Adrenal gland (tissue), 12 donors: ENCODE results near the gene SLC35A5. TPM values are rescaled to one million over a fixed set of nuclear protein-coding genes. Genes with fewer than 3 reads are reported as not detected.

Experiments used
- DNase-seq, 7 donors: peaks; one replicate each; pipeline ENCODE4 v3.0.0-alpha.2; 2019 to 2020
- H3K27ac ChIP-seq, 5 donors: fragments of 200-600 bp; sonication (generic) in 4 of 5; 1 replicate in 3 of 5; 2 replicates in 2 of 5; pipeline versions ENCODE4 v1.5.1 to v1.8.0; 2016 to 2020; ENCODE audit warnings: mild to moderate bottlenecking in 1 of 5
- H3K27me3 ChIP-seq: fragments of 200-600 bp; 2 replicates; pipeline ENCODE4 v1.8.0; 2021
- H3K36me3 ChIP-seq, 2 donors: fragments of 200-600 bp; replicated peaks in 1 of 2; 1 replicate in 1 of 2; 2 replicates in 1 of 2; pipeline versions ENCODE4 v1.5.1 to v1.8.0; 2018 to 2022
- H3K4me1 ChIP-seq, 2 donors: fragments of 200-600 bp; replicated peaks in 1 of 2; 1 replicate in 1 of 2; 2 replicates in 1 of 2; pipeline versions ENCODE4 v1.5.1 to v1.8.0; 2018 to 2021
- H3K4me3 ChIP-seq, 4 donors: fragments of 200-600 bp; sonication (generic) in 3 of 4; one replicate each; pipeline ENCODE4 v1.5.1; 2016 to 2018
- H3K9me3 ChIP-seq, 3 donors: fragments of 200-600 bp; sonication (generic) in 1 of 3; replicated peaks in 1 of 3; 1 replicate in 2 of 3; 2 replicates in 1 of 3; pipeline versions ENCODE4 v1.5.1 to v1.8.0; 2016 to 2021
- POLR2A ChIP-seq, 2 donors: fragments of 450-650 bp; IDR thresholded peaks; one replicate each; pipeline ENCODE4 v1.6.1; 2017; ENCODE audit warnings: antibody characterized with exemption in 2 of 2, mild to moderate bottlenecking in 2 of 2, moderate library complexity in 1 of 2
- WGBS, 4 donors: extraction: QIAGEN DNeasy Blood & Tissue Kit in 2 of 4; methylation state at CpG; one replicate each; pipeline versions ENCODE4 v1.1.5 to v1.1.7; 2013 to 2017; 5-methylcytosine and 5-hydroxymethylcytosine counted together
- intact Hi-C, 2 donors: fragments of 100-400 bp; cut with DNase I; formaldehyde crosslinking; loops; one replicate each; pipeline versions ENCODE4 v1.14.1 to v1.15.0; 2022 to 2023
- polyA plus RNA-seq, 3 donors: library from polyadenylated mRNA; stranded (reverse); fragments of 200-250 nt in 2 of 3; fragments of 350-450 nt in 1 of 3; fragmentation: Illumina TruSeq in 1 of 3; extraction: RNeasy Lipid Tissue Mini Kit (QIAGEN cat#74804) in 1 of 3; gene quantifications; one replicate each; pipeline ENCODE4 v1.2.3, GENCODE V29; 2013 to 2014
- total RNA-seq, 9 donors: library from RNA; depleted of rRNA in 4 of 9; stranded (reverse); fragments of >200 nt in 4 of 9; fragments of 120-200 nt in 1 of 9; fragmentation: NEBNext Ultra II Directional in 1 of 9; extraction: Animal tissue kit (Norgen Biotek cat#: 25700) in 1 of 9; gene quantifications; one replicate each; pipeline versions ENCODE4 v1.1.0 to v1.2.4, GENCODE V29; 2013 to 2023
- TF ChIP-seq, protein P1 (sequence below), 6 experiments: fragments of 450-650 bp in 4 of 6; fragments of 200-600 bp in 2 of 6; sonication (generic) in 1 of 6; IDR thresholded peaks; 1 replicate in 5 of 6; 2 replicates in 1 of 6; pipeline versions ENCODE4 v1.5.1 to v1.8.0; 2016 to 2021; ENCODE audit warnings: antibody characterized with exemption in 6 of 6, mild to moderate bottlenecking in 2 of 6, moderate library complexity in 1 of 6
- donor health status: healthy with polysubstance abuse.
- donor health status: Bipolar disorder and iron deficiency.
- donor health status: DM: yes; HTN: yes; CAD: no.
- donor health status: DM: no; HTN: no; CAD: no.
- donor health status: DM: no; HTN: no; CAD: no.
- donor health status: DM: yes; HTN: yes; CAD: no.

SLC35A5 gene
- total and polyA plus RNA-seq, 12 donors = 6.1 to 51.6 (median 39.6) TPM

DNA sequence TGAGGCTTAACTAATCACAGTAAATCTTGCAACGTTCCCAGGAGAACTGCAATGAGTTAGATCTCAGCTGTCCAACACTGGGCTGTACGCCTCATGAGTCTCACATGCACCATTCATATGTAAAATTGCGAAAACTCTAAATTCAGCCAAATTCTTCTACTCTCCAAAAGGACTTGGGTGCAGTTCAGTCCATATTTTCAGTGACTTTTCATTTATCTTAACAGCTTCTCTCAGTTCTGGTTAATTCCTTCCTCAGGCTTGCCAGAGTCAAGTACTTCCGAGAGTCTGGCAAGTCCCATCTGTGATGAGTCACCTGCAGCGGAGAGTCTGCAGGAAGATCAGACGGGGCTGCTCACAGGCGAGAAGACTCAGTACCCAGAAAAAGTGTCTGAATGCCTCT, 67.6 kb downstream of the SLC35A5 start:
- Histone ChIP-seq H3K27ac (peak overlapping the region in 1 of 5 donors; percentile 35), H3K36me3 (no peaks in the 10 kb centered on the region), H3K9me3 (no peaks in the 10 kb centered on the region), H3K27me3 (no peaks in the 10 kb centered on the region), H3K4me1 (peaks cover 0 to 5% of the 10 kb centered on the region in 2 donors), H3K4me3 (no peak overlapping the region)
- peak; percentile 43 to 81 (median 77) for DNase-seq
- intact Hi-C loops = no loop called here
- TF ChIP-seq POLR2A (IDR thresholded peaks at IDR 0.05) = no peak
- TF ChIP-seq, protein P1, sequence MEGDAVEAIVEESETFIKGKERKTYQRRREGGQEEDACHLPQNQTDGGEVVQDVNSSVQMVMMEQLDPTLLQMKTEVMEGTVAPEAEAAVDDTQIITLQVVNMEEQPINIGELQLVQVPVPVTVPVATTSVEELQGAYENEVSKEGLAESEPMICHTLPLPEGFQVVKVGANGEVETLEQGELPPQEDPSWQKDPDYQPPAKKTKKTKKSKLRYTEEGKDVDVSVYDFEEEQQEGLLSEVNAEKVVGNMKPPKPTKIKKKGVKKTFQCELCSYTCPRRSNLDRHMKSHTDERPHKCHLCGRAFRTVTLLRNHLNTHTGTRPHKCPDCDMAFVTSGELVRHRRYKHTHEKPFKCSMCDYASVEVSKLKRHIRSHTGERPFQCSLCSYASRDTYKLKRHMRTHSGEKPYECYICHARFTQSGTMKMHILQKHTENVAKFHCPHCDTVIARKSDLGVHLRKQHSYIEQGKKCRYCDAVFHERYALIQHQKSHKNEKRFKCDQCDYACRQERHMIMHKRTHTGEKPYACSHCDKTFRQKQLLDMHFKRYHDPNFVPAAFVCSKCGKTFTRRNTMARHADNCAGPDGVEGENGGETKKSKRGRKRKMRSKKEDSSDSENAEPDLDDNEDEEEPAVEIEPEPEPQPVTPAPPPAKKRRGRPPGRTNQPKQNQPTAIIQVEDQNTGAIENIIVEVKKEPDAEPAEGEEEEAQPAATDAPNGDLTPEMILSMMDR (IDR thresholded peaks at IDR 0.05) = no peak
- 27 to 30% (median 28%) methylated on average over 7 of the region's 7 CpGs for WGBS, 4 donors

DNA sequence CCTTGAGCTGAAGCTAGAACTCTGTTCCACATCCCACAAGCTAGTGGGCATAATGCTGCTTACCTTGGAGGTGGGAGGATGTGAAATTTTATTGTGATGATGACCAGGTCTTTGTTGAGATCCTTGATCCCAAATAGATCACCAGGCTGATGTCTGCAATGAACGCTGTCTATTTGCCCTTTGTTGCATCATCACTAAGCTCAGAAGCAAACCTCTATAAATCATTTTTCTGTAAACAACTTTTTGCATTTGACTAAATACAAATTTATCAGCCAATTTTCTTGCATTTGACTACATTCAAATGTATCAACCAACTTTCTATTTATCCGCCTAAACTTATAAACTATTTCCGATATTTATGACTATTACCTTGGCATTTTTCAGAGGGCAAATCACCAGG, 69.4 kb downstream of the SLC35A5 start:
- Histone ChIP-seq H3K36me3 (no peaks in the 10 kb centered on the region), H3K4me1 (peaks cover 0 to 5% of the 10 kb centered on the region in 2 donors), H3K4me3 (no peak overlapping the region), H3K9me3 (no peaks in the 10 kb centered on the region), H3K27ac (no peak overlapping the region), H3K27me3 (no peaks in the 10 kb centered on the region)
- 58 to 63% (median 62%) methylated on average over 3 of the region's 3 CpGs for WGBS, 4 donors
- DNase-seq = no peak
- TF ChIP-seq, protein P1 (IDR thresholded peaks at IDR 0.05) = no peak
- TF ChIP-seq POLR2A (IDR thresholded peaks at IDR 0.05) = no peak
- intact Hi-C loops = no loop called here

- no peaks in the 10 kb centered on the region for H3K36me3 ChIP-seq
- H3K9me3 ChIP-seq = no peaks in the 10 kb centered on the region
- H3K4me3 ChIP-seq = no peak overlapping the region
- no peak for DNase-seq
- no peak overlapping the region for H3K27ac ChIP-seq
- intact Hi-C loops = no loop called here
- no peak for TF ChIP-seq POLR2A (IDR thresholded peaks at IDR 0.05)
- TF ChIP-seq, protein P1 (IDR thresholded peaks at IDR 0.05) = no peak
- H3K27me3 ChIP-seq = no peaks in the 10 kb centered on the region
- 61 to 70% (median 66%) methylated on average over 4 of the region's 4 CpGs for WGBS, 4 donors
- H3K4me1 ChIP-seq = peaks cover 0 to 5% of the 10 kb centered on the region in 2 donors
These were observed 70.8 kb downstream of the SLC35A5 start for GRCh38 chr3:112632596-112632995.

DNA sequence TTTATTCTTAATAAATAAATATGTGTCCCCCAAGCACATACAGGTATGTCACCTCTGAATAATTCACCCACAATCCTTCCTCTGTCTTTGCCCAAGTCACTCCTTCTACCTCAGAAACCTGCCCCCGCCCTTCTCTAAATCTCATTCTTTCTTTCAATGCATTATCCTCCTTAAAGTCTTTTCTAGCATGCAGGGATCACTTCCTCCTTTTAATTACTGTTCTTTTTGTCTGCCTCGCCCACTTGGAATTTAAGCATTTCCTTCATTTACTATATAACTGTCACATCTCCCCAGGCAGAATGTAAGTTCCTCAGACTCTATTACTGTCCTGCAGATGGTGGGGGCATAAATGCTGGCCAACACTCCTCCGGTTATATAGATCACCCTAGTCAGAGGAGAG, 71.3 kb downstream of the SLC35A5 start:
- TF ChIP-seq, protein P1 (IDR thresholded peaks at IDR 0.05) = no peak
- TF ChIP-seq POLR2A (IDR thresholded peaks at IDR 0.05) = no peak
- 46 to 72% (median 59%) methylated on average over 3 of the region's 3 CpGs for WGBS, 4 donors
- Histone ChIP-seq H3K9me3 (no peaks in the 10 kb centered on the region), H3K27me3 (no peaks in the 10 kb centered on the region), H3K4me1 (peaks cover 0 to 5% of the 10 kb centered on the region in 2 donors), H3K4me3 (no peak overlapping the region), H3K27ac (no peak overlapping the region), H3K36me3 (no peaks in the 10 kb centered on the region)
- intact Hi-C loops = no loop called here
- no peak for DNase-seq
